Astrocyte (in vitro differentiated cells and primary cell): ENCODE results near the gene IER3.

Source experiments
- CTCF ChIP-seq: IDR thresholded peaks from 2 replicates; pipeline ENCODE4 v1.5.1; 2011; ENCODE audit warnings: low read depth, mild to moderate bottlenecking, inconsistent platforms, low read length, moderate library complexity; ENCODE audit not compliant: insufficient read depth
- EZH2 ChIP-seq: IDR thresholded peaks from 2 replicates; pipeline ENCODE4 v1.6.1; 2012; ENCODE audit warnings: mild to moderate bottlenecking, low read length, inconsistent platforms; ENCODE audit not compliant: insufficient read depth

- TF ChIP-seq CTCF (no peak), EZH2 (no peak)
Measured at GRCh38 chr6:30719791-30720737, 24.3 kb downstream of the IER3 start, which contains the start of gene TUBB.
